Vagina (tissue), 2 donors: ENCODE data around the gene NSMCE1. TPM values are rescaled to one million over a fixed set of nuclear protein-coding genes. Genes with fewer than 3 reads are reported as not detected.

Experiments
- DNase-seq, 2 donors: peaks; one replicate each; pipeline ENCODE4 v3.0.0-alpha.2; 2017; ENCODE audit errors: extremely low spot score in 2 of 2
- H3K27ac ChIP-seq: fragments of 200-600 bp; sonication (generic); one replicate; pipeline ENCODE4 v1.5.1; 2019
- H3K27me3 ChIP-seq: fragments of 200-600 bp; sonication (generic); one replicate; pipeline ENCODE4 v1.5.1; 2019
- H3K36me3 ChIP-seq, 2 donors: fragments of 200-600 bp; sonication (generic); one replicate each; pipeline ENCODE4 v1.5.1; 2017 to 2019
- H3K4me1 ChIP-seq: fragments of 200-600 bp; sonication (generic); one replicate; pipeline ENCODE4 v1.5.1; 2019
- H3K4me3 ChIP-seq, 2 donors: fragments of 200-600 bp; sonication (generic); 1 replicate in 1 of 2; 2 replicates in 1 of 2; pipeline ENCODE4 v1.5.1; 2016 to 2019
- H3K9me3 ChIP-seq: fragments of 200-600 bp; sonication (generic); one replicate; pipeline ENCODE4 v1.5.1; 2019
- CTCF ChIP-seq, 3 experiments: fragments of 450-650 bp in 2 of 3; fragments of 200-600 bp in 1 of 3; sonication (generic) in 1 of 3; IDR thresholded peaks; one replicate each; pipeline ENCODE4 v1.5.1; 2017 to 2019; ENCODE audit warnings: antibody characterized with exemption in 3 of 3, mild to moderate bottlenecking in 2 of 3, moderate library complexity in 2 of 3
- POLR2A ChIP-seq, 2 donors: fragments of 450-650 bp; IDR thresholded peaks; one replicate each; pipeline ENCODE4 v1.6.1; 2017; ENCODE audit warnings: antibody characterized with exemption in 2 of 2, mild to moderate bottlenecking in 2 of 2, moderate library complexity in 2 of 2
- POLR2AphosphoS5 ChIP-seq, 2 donors: sonication (generic); formaldehyde crosslinking; IDR thresholded peaks; one replicate each; pipeline ENCODE4 v1.9.0; 2017; ENCODE audit warnings: antibody characterized with exemption in 2 of 2, mild to moderate bottlenecking in 2 of 2, low read depth in 1 of 2; ENCODE audit not compliant: insufficient read depth in 1 of 2
- intact Hi-C: fragments of 100-400 bp; cut with DNase I; formaldehyde crosslinking; loops from one replicate; pipeline ENCODE4 v1.15.1; 2023
- total RNA-seq: library from RNA; depleted of rRNA; stranded (reverse); fragments of >200 nt; gene quantifications from one replicate; pipeline ENCODE4 v1.2.3, GENCODE V29; 2016

Gene NSMCE1
- total RNA-seq, 1 donor from 2014 or later, result 24.6 TPM

DNA sequence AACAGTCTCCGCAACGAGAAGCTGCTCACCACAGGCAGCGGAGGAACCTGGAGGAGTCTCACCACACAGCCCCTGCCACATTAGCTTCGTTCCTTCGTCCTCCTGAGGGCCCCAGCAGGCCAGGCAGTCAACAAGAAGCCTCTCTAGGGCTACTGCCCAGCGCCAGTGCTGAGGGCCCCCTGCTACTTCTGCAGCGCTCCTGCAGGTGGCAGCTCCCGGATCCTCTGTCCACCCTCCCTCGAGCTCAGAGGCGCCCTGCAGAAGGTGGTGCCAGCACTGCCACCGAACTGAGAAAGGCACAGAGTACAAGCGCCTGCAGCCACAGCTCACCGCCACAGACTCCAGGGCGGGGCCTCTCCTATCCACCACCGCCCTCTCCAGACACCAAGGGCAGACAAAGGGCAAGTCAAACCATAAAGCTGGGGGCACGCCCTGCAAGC lies 38.0 kb downstream of the NSMCE1 start:
- no peak overlapping the region for H3K4me3 ChIP-seq
- intact Hi-C loops, result no loop called here

DNA sequence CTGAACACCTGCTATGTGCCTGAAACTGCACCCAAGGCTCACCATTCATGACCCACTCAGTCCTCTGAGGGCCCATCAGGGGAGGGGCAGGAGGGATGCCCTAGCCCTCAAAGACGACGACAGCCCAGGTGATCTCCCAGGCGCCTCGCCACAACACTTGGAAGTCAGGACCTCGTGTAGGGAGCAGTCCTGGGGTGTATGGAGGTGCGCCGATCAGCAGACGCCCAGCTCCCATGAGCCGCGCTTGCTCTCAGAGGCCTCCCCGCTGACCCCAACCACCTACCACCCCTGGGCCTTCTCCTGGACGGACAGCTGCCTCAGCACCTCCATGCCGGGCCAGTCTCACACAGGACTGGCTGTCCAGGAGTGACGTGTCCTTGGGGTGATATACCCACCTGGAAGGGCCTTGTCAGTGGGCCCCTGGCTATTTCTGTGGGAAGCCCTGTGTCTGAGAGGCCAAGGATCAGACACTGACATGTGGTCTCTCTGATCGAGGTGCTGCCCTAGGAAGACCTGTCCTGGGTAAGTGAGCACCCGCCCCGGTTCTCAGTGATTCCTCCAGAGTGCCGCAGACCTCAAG lies 38.6 kb downstream of the NSMCE1 start:
- H3K4me1 ChIP-seq, result peaks cover 6% of the 10 kb centered on the region
- H3K27ac ChIP-seq, result no peak overlapping the region
- no peak for DNase-seq
- H3K27me3 ChIP-seq, result no peaks in the 10 kb centered on the region
- intact Hi-C loops, result no loop called here
- no peak for TF ChIP-seq POLR2A (IDR thresholded peaks at IDR 0.05)
- no peak for TF ChIP-seq CTCF (IDR thresholded peaks at IDR 0.05)
- TF ChIP-seq POLR2AphosphoS5 (IDR thresholded peaks at IDR 0.05; ENCODE audit: insufficient read depth in 1 of 2, low read depth in 1 of 2), result no peak
- H3K36me3 ChIP-seq, result peaks cover 0 to 13% of the 10 kb centered on the region in 2 donors
- no peak overlapping the region for H3K4me3 ChIP-seq
- no peaks in the 10 kb centered on the region for H3K9me3 ChIP-seq

More for the DNA sequence above, 38.0 kb downstream of the NSMCE1 start:
- no peaks in the 10 kb centered on the region for H3K9me3 ChIP-seq
- no peak for DNase-seq
- H3K27ac ChIP-seq, result no peak overlapping the region
- H3K27me3 ChIP-seq, result no peaks in the 10 kb centered on the region
- H3K4me1 ChIP-seq, result peaks cover 12% of the 10 kb centered on the region
- peaks cover 0 to 13% of the 10 kb centered on the region in 2 donors for H3K36me3 ChIP-seq
- TF ChIP-seq CTCF (IDR thresholded peaks at IDR 0.05) (no peak), POLR2AphosphoS5 (IDR thresholded peaks at IDR 0.05; ENCODE audit: insufficient read depth in 1 of 2, low read depth in 1 of 2) (peak in 1 of 2 donors; percentile 14)

DNA sequence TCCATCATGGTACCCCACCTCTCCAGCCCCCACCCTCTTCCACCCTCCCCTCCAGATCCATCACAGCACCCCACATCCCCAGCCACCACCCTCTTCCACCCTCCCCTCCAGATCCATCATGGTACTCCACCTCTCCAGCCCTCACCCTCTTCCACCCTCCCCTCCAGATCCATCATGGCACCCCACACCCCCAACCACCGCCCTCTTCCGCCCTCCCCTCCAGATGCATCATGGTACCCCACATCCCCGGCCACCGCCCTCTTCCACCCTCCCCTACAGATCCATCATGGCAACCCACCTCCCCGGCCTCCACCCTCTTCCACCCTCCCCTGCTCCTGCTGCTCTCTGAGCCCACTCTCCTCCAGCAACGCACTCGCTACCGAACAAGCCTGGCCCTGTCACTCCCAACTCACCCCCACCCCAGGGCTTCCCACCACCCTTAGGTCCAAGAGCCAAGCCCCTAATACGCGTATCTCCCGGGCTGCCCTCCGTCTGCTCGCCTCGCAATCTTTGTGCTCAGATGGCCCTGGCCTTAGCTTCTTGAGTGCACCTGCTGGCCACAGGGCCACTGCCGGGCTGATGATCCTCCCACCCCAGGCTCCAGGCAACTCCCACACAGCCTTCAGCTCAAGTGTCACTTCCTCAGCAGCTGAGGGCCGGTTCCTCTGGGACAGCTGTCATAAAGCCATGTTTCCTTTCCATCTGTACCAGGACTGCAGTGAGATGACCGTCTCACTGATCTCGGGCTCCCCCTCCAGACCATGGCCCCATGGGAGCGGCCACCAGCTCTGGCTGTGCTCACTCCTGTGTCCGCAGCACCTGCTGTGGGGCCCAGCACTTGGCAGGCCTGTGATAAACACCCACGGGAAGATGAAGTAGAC lies 39.7 kb downstream of the NSMCE1 start:
- Histone ChIP-seq H3K27me3 (no peaks in the 10 kb centered on the region), H3K4me1 (no peaks in the 10 kb centered on the region), H3K4me3 (no peak overlapping the region), H3K27ac (no peak overlapping the region), H3K9me3 (no peaks in the 10 kb centered on the region), H3K36me3 (peaks cover 0 to 13% of the 10 kb centered on the region in 2 donors)
- TF ChIP-seq CTCF (IDR thresholded peaks at IDR 0.05) (no peak), POLR2AphosphoS5 (IDR thresholded peaks at IDR 0.05; ENCODE audit: insufficient read depth in 1 of 2, low read depth in 1 of 2) (no peak), POLR2A (IDR thresholded peaks at IDR 0.05) (no peak)
- intact Hi-C loops, result no loop called here
- no peak for DNase-seq

- Histone ChIP-seq H3K9me3 (no peaks in the 10 kb centered on the region), H3K27ac (no peak overlapping the region), H3K4me3 (no peak overlapping the region), H3K4me1 (peaks cover 4% of the 10 kb centered on the region), H3K36me3 (peaks cover 0 to 13% of the 10 kb centered on the region in 2 donors), H3K27me3 (no peaks in the 10 kb centered on the region)
- DNase-seq, result no peak
- intact Hi-C loops, result no loop called here
- no peak for TF ChIP-seq POLR2AphosphoS5 (IDR thresholded peaks at IDR 0.05; ENCODE audit: insufficient read depth in 1 of 2, low read depth in 1 of 2)
- no peak for TF ChIP-seq POLR2A (IDR thresholded peaks at IDR 0.05)
- no peak for TF ChIP-seq CTCF (IDR thresholded peaks at IDR 0.05)
Observed at GRCh38 chr16:27228045-27228444, 40.5 kb downstream of the NSMCE1 start.
